ENCODE data around the gene AK5.

Gene AK5

DNA sequence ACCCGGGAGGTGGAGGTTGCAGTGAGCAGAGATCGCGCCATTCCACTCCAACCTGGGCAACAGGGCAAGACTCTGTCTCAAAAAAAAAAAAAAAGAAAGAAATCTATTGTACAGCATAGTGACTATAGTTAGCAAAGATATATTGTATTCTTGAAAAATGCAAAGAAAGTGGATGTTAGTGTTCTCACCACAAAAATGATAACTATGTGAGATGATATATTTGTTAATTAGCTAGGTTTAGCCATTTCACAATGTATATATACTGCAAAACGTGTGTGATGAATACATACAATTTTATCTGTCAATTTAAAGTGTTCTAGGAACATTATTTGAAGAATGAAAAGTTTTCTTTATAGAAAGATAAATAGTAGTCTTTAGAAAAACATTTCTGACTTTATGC, 179.9 kb downstream of the AK5 start:
- no peak for DNase-seq

GRCh38 chr1:77463216-77463615, 181.4 kb downstream of the AK5 start:
- DNase-seq = no peak

DNA sequence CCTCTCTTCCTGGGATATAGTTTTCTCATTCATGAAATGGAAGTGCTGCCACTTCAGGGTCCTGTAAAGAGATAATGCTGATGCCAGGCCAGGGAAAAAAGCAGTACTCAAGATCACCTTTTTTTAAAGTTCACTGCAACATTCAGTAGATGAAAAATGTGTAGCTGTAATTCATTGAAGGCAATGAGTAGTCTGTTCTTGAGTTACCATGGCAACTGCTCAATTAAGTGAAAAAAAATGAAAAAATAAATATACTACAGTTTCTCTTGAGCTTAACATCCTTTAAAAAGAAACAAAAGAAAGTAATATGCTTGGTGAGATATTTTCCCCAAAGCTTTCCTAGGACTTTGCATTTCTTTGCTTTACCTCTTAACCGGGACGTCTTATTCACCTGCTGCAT, 183.3 kb downstream of the AK5 start:
- DNase-seq = no peak

- DNase-seq = no peak
These were observed 184.1 kb downstream of the AK5 start for GRCh38 chr1:77465922-77466321.

DNA sequence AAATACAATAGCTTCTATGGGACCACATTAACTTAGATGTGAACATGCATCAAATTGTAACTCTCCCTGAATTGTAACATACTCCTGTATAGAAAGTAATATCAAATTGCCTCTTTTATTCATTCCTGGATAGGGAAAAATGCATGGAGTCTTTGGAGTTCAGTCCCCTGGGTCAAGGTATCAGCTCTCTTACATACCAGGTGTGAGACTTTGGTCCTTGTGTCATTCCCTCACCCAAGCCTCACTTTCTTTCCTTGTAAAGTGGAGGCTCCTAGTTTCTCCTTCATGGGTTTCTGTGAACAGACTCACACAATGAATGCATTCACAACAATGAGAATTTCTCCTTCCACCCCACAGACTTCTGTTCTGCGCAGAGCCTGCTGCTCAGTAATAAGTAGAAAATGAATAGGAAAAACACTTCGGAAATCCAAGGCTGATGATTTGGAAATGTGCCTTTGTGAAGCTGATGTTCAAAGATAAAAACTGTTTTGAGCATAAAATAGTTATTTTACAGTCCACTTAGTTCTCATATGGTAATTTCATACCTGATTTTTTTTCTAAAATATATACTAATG, 185.3 kb downstream of the AK5 start:
- DNase-seq = no peak

- DNase-seq = no peak
These were observed 185.9 kb downstream of the AK5 start for GRCh38 chr1:77467741-77468140.

- DNase-seq = no peak
These were observed 186.6 kb downstream of the AK5 start for GRCh38 chr1:77468257-77468948.

DNA sequence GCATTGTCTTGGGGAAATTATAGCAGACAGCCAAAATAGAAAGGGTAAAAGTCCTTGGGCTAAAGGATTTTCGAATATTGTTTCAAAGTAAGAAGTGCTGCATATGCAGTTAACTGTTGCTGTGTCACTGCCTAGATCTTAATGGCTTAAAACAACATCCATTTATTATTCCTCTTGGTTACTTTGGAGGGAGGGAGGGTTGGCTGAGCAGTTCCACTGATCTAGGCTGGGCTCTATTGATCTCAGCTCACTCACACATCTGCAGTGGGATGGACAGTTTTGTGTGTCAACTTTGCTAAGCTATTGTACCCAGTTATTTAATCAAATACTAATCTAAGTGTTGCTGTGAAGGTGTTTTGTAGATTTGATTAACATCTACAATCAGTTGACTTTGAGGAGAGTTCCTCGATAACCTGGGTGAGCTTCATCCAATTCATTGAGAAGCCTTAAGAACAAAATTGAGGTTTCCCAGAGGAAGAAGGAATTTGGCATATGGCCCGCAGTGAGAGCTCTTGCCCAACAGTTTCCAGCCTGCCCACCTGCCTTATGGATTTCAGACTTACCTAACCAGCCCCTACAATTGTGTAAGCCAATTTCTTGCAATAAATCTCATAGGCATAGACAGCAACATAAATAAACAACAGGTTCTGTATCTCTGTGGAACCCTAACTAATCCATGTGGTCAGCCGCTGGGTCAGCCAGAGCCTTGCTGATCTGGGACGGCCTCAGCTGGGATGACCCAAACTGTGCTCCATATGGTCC, 187.3 kb downstream of the AK5 start:
- no peak for DNase-seq

GRCh38 chr1:77471691-77472090, 189.9 kb downstream of the AK5 start:
- DNase-seq = no peak

DNA sequence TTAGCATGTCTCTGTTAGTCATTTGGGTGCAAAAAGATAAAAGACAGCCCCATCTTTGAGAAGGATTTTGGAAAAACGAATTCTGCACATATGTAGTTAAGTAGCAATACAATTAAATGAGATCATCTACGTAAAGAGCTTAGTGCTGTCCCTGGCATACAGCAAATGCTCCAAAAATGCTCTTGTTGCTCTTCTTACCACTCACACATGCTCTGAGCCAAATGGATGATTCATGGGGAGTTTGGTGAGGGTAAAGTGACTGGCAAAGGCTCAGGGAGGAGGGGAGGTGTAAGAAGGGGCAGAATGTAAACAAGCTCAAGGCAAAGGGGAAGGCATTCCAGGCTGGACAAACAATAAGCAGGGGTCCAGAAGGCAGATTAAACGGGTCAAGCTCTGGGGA, 191.9 kb downstream of the AK5 start:
- no peak for DNase-seq

- no peak for DNase-seq
These were observed 193.8 kb downstream of the AK5 start for GRCh38 chr1:77475641-77476040.

DNA sequence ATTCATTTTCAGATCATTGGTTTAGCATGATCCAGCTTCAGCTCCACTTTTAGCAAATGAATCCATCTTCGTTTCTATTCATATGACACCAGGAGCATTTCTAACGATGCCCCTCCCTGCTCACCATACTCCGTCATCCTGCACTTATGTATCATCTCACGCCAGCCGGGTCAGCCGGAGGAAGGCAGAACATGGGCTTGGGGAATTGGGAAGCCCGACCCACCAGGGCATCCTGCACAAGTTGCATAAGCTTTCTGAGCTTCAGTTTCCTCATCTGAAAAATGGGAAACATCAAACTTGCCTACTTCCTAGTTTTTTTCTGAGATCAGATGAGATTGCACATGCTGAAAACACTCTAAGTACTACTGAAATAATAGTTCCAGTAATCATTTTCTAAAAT, 194.7 kb downstream of the AK5 start:
- no peak for DNase-seq

DNA sequence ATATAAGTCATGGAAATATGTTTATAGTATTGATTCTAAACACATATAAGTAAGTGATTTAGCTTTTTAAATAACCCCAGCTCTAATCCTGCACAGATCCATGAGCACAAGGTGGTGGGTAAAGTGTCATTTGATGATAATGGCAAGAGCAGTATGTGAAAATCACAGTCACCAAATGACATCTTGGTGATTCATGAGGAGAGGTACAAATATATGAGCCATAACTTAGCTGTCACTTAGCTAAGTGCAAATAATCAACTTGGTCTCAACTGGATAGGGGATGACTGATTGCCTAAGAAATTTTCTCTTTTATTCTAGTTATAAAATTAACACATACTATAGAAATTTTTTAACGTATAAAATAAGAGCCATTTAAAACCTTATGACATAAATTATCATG, 202.5 kb downstream of the AK5 start:
- no peak for DNase-seq

DNA sequence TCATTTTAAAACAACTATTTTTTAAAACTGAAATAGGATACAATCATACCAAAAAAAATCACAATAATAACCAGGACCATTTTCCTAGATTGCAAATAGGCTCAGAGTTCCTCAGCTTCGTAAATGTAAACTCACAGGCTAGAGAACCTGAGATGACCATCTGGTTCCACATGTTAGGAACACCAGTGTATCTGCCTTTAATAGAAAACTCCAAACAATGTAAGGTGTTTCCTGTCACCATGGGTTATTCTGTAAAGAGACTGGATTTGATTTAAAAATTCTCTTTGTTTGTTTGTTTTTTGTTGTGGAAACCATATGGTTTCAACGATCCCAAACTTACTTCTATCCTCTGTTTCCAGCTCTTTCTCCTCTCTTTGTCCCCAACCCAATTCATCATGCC, 203.1 kb downstream of the AK5 start:
- no peak for DNase-seq

DNA sequence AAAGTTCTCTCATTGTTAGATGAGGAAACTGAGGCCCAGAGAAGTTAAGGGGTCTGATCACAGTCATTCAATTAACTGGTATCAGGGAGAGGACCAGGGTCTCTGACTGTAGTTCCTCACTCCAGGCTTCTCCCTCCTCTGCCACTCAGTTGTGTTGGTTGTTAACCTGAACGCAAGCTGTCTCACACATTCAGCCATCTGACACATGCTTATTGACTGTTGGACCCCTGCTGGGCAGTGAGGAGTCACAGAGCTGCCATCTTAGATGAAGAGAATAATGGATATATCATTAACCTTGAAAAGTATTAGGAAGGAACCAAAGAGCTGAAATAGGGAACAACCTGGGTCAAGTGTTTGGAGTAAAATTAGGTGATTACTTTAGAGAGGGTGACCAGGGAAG, 205.8 kb downstream of the AK5 start:
- DNase-seq = no peak

DNA sequence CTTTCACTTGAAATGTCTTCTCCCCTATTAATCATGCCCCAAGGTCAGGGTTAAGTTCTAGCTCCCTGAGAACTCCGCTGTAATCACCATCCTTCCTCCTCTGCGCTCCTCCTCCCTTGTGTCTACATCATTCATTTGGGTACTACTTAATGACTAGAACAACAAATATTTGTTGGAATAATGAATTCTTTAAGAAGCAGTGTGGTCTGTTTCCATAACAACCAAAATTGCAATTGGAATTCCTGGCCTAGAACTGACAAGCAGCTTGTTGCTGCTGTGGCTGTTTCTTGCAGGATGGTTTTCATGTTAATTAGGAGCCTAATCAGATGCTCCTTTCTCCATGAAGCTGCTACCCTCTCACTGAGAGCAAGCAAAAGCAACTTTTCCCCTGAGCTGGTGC, 208.1 kb downstream of the AK5 start:
- no peak for DNase-seq

DNA sequence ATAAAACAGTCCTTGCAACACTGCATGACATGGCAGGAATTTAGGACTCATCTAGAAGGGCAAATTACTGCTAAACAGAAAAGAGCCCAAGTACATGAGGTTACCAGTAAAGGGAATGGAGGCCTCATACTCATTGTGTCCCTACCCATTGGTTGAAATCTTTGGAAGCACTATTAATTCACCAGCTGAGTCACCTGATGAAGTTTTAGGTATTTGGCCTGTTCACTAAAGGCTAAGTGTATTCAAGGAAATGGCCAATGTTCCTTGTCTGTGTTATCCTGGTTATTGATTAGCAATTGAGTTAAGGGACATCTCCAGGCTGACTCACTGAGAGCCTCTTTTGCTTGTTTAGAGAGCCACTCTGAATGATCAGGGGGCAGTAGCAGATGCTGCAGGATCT, 212.2 kb downstream of the AK5 start:
- DNase-seq = no peak

- no peak for DNase-seq
These were observed 217.1 kb downstream of the AK5 start for GRCh38 chr1:77498918-77499317.

- DNase-seq = no peak
These were observed 217.6 kb downstream of the AK5 start for GRCh38 chr1:77499466-77499865.

- DNase-seq = no peak
These were observed 223.2 kb downstream of the AK5 start for GRCh38 chr1:77504986-77505385.

- DNase-seq = no peak
These were observed 225.0 kb downstream of the AK5 start for GRCh38 chr1:77506771-77507170.

DNA sequence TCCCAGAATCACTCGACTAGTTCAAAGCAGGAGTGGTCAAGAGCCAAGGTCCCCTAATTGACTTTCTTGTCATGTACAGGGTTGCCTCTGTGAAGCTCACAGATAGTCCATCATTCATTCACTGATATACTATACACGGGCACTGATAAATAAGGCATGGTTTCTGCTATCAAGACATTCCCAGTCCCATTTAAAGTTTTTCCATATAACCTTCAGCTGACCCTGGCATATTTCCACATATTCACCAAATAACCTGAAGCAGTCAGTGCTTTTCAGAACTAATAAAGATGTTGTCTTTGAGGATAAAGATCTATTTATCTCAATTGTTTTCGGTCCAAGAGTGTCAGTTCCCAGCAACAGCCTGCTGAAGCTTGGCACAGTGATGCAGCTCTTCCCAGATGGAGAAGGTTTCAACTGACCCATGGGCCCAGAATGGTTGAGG, 227.3 kb downstream of the AK5 start:
- no peak for DNase-seq

- DNase-seq = no peak
These were observed 228.1 kb downstream of the AK5 start for GRCh38 chr1:77509898-77510297.

DNA sequence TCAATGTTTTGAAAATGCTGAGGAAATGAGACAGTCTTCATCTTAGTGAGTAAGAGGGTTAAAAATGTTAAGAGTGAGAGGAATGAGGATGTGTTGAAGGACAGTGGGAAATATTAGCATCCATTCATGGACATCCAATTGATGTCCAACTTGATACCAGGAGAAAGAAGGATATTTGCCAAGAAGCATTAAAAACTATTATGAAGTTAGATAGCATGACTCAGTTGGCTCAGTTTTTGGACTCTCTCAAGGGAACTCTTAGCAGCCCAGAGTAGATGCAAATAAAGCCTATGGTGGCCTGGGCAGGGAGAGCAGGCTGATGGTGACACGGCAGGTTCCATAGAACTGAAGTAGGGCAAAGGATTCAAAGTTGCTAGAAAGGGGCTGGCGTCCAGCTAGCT, 229.6 kb downstream of the AK5 start:
- DNase-seq = no peak
